Cardiac atrium fibroblast (primary cell): Measurements from ENCODE around the gene BMP10. TPM values are rescaled to one million over a fixed set of nuclear protein-coding genes. Genes with fewer than 3 reads are reported as not detected.

ENCODE experiments used
- total RNA-seq: library from RNA; depleted of rRNA; stranded (reverse); fragments of >200 nt; gene quantifications from 2 replicates; pipeline ENCODE4 v1.2.3, GENCODE V29; 2015

BMP10 gene, protein sequence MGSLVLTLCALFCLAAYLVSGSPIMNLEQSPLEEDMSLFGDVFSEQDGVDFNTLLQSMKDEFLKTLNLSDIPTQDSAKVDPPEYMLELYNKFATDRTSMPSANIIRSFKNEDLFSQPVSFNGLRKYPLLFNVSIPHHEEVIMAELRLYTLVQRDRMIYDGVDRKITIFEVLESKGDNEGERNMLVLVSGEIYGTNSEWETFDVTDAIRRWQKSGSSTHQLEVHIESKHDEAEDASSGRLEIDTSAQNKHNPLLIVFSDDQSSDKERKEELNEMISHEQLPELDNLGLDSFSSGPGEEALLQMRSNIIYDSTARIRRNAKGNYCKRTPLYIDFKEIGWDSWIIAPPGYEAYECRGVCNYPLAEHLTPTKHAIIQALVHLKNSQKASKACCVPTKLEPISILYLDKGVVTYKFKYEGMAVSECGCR
- not detected in 2 replicates for total RNA-seq

DNA sequence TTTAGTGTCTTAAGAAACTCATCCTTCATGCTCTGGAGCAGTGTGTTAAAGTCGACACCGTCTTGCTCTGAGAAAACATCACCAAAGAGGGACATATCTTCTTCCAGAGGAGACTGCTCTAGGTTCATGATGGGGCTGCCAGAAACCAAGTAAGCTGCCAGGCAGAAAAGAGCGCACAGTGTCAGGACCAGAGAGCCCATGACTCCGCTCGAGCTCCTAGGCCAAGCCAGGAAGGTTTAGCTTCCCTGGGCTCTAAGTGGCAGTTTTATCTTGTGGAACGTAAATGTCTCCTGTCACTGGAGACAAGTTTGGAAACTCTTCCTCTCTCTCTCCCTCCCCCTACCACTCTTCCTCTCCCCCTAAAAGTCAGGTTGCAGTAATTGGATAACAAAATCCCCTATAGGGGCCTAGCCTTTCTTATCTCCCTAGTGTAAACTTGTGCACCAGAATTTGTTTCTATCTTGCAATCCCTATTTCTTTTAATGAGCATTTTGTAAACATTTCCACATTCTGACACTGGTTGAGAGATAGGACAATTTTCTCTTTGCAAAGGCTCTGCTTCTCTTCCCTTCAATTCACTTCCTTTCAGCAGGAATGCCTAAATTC, at the start of gene BMP10:
BMP10 (minus strand) TSS at position 239 of the 606 bp plus-strand sequence; CDS start at position 200, 39 bp downstream.

Other genes with a start within 250 kb of the BMP10 start
- not detected in 2 replicates for gene PROKR1, start 227.8 kb downstream of the BMP10 start, total RNA-seq
- gene ARHGAP25, start 136.6 kb downstream of the BMP10 start, total RNA-seq = 4.3 and 6.5 TPM in 2 replicates
- gene GKN2, start 81.5 kb upstream of the BMP10 start, total RNA-seq = not detected in 2 replicates
- gene GKN1, start 103.2 kb upstream of the BMP10 start, total RNA-seq = not detected in 2 replicates
- gene ANTXR1, start 141.8 kb upstream of the BMP10 start, total RNA-seq = 132 and 150 TPM in 2 replicates